Naive thymus-derived CD4-positive, alpha-beta T cell (primary cell): ENCODE measurements around the gene SPRY4. TPM values are rescaled to one million over a fixed set of nuclear protein-coding genes. Genes with fewer than 3 reads are reported as not detected.

ENCODE experiments used
- ATAC-seq: fragments of 150-1000 bp; cut with Tn5 transposase; 2 replicates; pipeline ENCODE4 v1.10.0; 2021; ENCODE audit warnings: mild to moderate bottlenecking, moderate library complexity
- CTCF ChIA-PET: fragments of 350-600 bp; sonication (Branson Sonifier 250); formaldehyde crosslinking; loops from one replicate; lab custom pipeline; 2021; ENCODE audit warnings: antibody characterized with exemption; lab: Charles Lee
- POLR2A ChIA-PET: fragments of 350-600 bp; sonication (Branson Sonifier 250); formaldehyde crosslinking; loops from one replicate; lab custom pipeline; 2021; ENCODE audit warnings: antibody characterized with exemption, inconsistent platforms; lab: Charles Lee
- DNase-seq, 9 donors: peaks; one replicate each; pipeline versions ENCODE4 v3.0.0 to v3.0.0-alpha.2; 2020 to 2022; ENCODE audit warnings: mixed read lengths in 1 of 9
- H3K27ac ChIP-seq: one replicate; pipeline ENCODE4 v1.7.0; 2013; ENCODE audit warnings: mild to moderate bottlenecking, low read depth, low read length, moderate library complexity
- H3K27me3 ChIP-seq, 2 donors: one replicate each; pipeline ENCODE4 v1.7.0; 2013; ENCODE audit warnings: low read length in 2 of 2, mild to moderate bottlenecking in 2 of 2, moderate library complexity in 2 of 2; ENCODE audit not compliant: control insufficient read depth in 2 of 2, insufficient read depth in 2 of 2
- H3K36me3 ChIP-seq, 3 experiments: 1 replicate in 2 of 3; 2 replicates in 1 of 3; pipeline ENCODE4 v1.7.0; 2013; ENCODE audit warnings: low read length in 3 of 3, mild to moderate bottlenecking in 3 of 3, moderate library complexity in 1 of 3; ENCODE audit not compliant: insufficient read depth in 3 of 3, control insufficient read depth in 2 of 3
- H3K4me1 ChIP-seq, 2 donors: one replicate each; pipeline ENCODE4 v1.7.0; 2013; ENCODE audit warnings: low read length in 2 of 2, mild to moderate bottlenecking in 2 of 2, moderate library complexity in 1 of 2; ENCODE audit not compliant: control insufficient read depth in 2 of 2, insufficient read depth in 2 of 2
- H3K4me3 ChIP-seq: 2 replicates; pipeline ENCODE4 v1.7.0; 2013; ENCODE audit warnings: mild to moderate bottlenecking, low read length
- H3K9me3 ChIP-seq, 3 experiments: 1 replicate in 2 of 3; 2 replicates in 1 of 3; pipeline ENCODE4 v1.7.0; 2013; ENCODE audit warnings: low read length in 3 of 3; ENCODE audit not compliant: control insufficient read depth in 2 of 3
- H3K27ac Mint-ChIP-seq, 9 donors: one replicate each; pipeline ENCODE4 v1.8.0; 2020 to 2022; ENCODE audit warnings: mixed read lengths in 9 of 9, mild to moderate bottlenecking in 8 of 9, moderate library complexity in 5 of 9, inconsistent platforms in 2 of 9
- H3K27me3 Mint-ChIP-seq, 5 donors: one replicate each; pipeline ENCODE4 v1.8.0; 2021 to 2022; ENCODE audit warnings: mixed read lengths in 5 of 5, mild to moderate bottlenecking in 1 of 5
- H3K36me3 Mint-ChIP-seq, 5 donors: one replicate each; pipeline ENCODE4 v1.8.0; 2020 to 2022; ENCODE audit warnings: mixed read lengths in 5 of 5, mild to moderate bottlenecking in 3 of 5, inconsistent platforms in 1 of 5
- H3K4me1 Mint-ChIP-seq, 7 donors: one replicate each; pipeline ENCODE4 v1.8.0; 2020 to 2022; ENCODE audit warnings: mixed read lengths in 7 of 7, mild to moderate bottlenecking in 3 of 7, inconsistent platforms in 1 of 7
- H3K4me3 Mint-ChIP-seq, 10 donors: one replicate each; pipeline ENCODE4 v1.8.0; 2020 to 2022; ENCODE audit warnings: mild to moderate bottlenecking in 10 of 10, mixed read lengths in 10 of 10, moderate library complexity in 6 of 10, inconsistent platforms in 2 of 10
- H3K9me3 Mint-ChIP-seq, 11 donors: one replicate each; pipeline ENCODE4 v1.8.0; 2020 to 2022; ENCODE audit warnings: mixed read lengths in 11 of 11, mild to moderate bottlenecking in 4 of 11, inconsistent platforms in 1 of 11, moderate library complexity in 1 of 11
- intact Hi-C, 2 donors: fragments of 100-400 bp; cut with micrococcal nuclease; formaldehyde crosslinking; loops; one replicate each; pipeline ENCODE4 v1.15.1; 2023
- polyA plus RNA-seq, 2 donors: library from polyadenylated mRNA; unstranded; fragments of 300-500 nt; fragmentation: Illumina TruSeq; gene quantifications; one replicate each; pipeline ENCODE4 v1.2.3, GENCODE V29; 2021
- total RNA-seq, 6 experiments: library from RNA in 5 of 6; stranded (reverse) in 5 of 6; gene quantifications; 1 replicate in 5 of 6; 2 replicates in 1 of 6; pipeline ENCODE4 v1.2.3 and lab custom pipeline; 2021 to 2026

SPRY4 gene
- total and polyA plus RNA-seq, 7 experiments from 2014 or later: 0.08 to 0.34 (median 0.11) TPM; not detected in 4

DNA sequence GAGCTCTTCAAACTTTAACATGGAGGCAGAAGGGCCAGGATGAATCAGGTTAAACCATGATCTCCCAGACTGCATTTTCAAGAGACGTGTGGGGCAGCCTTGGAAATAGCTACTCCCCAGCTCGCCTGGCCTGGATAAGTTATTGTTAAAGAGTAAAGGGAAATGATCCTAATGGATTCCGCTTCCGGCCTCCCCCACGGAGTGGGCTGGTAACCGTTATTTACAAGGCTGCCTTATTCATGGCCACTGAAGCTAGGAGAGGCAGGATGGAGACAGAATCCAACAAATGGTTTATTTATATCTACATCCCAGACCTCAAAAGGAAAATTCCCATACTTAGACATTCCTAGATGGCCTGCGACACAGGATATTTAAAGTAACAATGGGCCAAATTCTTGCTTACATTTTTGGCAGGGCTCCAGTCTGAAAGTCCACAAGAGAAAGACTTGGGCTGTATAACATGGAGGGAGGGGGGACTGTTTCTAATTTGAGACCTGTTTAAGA lies 27.9 kb downstream of the SPRY4 start:
- Histone ChIP-seq H3K4me3 (no peak overlapping the region), H3K9me3 (no peaks in the 10 kb centered on the region), H3K27ac (no peak overlapping the region), H3K4me1 (no peaks in the 10 kb centered on the region), H3K36me3 (no peaks in the 10 kb centered on the region), H3K27me3 (no peaks in the 10 kb centered on the region)
- Mint-ChIP-seq H3K4me3 (no peak overlapping the region), H3K36me3 (no peaks in the 10 kb centered on the region), H3K9me3 (peaks cover 0 to 2% (median 0%) of the 10 kb centered on the region in 11 donors), H3K27ac (no peak overlapping the region), H3K4me1 (peaks cover 0 to 10% (median 0%) of the 10 kb centered on the region in 7 donors), H3K27me3 (peaks cover 0 to 11% (median 0%) of the 10 kb centered on the region in 5 donors)
- ChIA-PET CTCF (no interaction called here), POLR2A (no interaction called here)
- no peak for ATAC-seq
- intact Hi-C loops: no loop called here
- DNase-seq: no peak

DNA sequence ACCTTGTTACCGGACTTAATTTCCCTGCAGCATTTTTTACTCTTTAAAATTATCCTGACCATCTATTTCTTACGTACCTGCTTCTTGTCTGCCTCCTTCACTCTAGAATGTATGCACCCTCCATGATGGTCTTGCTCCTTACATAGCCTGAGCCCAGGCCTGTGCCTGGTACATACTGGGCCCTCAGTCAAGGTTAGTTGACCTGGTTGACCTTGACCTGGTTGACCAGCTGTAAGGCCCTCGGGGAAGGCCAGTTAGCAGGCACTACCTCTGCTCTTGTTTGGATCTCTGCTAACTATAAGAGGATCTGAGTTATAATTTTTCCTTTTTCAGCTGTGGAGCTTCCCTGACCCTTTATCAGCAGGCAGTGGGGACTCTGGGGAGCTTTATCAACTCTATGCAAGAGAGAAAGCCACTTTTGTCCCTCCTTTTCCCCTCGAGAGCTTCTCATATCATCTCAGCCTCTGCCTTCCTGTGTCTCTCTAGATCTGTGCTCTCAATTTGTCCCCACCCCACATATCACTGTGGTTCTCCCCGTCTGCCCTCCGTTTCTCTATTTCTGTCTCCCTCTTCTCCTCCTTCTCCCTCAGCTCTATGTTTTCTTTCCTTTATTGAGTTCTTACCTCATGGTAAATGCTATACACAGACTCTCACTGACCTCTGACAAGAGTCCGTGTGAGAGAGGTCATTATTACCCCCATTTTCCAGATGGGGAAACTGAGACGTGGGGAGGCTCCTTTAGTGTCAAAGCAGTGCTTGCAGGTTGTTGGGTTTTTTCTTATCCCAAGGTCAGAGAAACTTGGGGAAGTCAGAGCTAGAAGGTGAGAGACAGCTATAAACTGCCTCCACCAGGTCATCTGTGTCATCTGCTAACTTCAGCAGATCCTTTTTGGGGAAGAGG lies 28.6 kb downstream of the SPRY4 start:
- no peaks in the 10 kb centered on the region for H3K36me3 Mint-ChIP-seq

DNA sequence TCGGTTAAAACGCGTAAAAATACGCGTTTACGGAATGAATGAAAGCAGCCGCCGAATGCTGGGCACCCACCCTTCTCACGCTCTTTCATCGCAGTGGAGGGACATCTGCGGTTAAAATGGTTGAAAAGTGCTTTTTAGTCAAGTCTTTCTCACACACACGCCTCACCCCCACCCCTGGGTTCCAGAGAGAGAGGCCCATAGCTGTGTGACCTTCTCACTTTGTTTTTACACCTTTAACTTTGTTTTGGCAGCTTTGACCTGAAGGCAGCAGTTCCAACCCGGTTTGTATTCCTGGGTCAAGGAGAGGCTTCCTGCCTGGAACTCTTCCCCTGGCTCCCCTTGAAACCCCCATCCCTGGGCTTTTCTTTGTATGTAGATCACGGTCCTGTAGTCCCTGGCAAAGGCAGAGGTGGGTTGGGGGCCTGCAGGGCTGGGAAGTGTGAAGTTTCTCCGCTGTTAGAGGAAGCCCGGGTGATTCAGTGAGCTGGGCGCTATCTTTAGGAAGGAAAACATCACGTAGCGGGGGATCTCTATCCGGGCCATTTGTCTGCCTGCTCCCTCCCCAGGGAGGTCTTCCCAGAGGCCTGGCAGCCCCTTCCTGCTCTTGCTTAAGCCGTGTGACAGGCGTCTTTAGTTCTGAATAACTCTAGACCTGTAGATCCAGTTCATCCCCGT lies 29.6 kb downstream of the SPRY4 start:
- no peaks in the 10 kb centered on the region for H3K36me3 Mint-ChIP-seq
- H3K36me3 ChIP-seq: no peaks in the 10 kb centered on the region
- no peaks in the 10 kb centered on the region for H3K9me3 ChIP-seq
- POLR2A ChIA-PET: no interaction called here
- H3K27ac Mint-ChIP-seq: no peak overlapping the region
- no peak overlapping the region for H3K4me3 Mint-ChIP-seq
- H3K27me3 Mint-ChIP-seq: peaks cover 0 to 14% (median 0%) of the 10 kb centered on the region in 5 donors
- DNase-seq (no peak), ATAC-seq (no peak)
- H3K4me1 ChIP-seq: no peaks in the 10 kb centered on the region
- no peaks in the 10 kb centered on the region for H3K27me3 ChIP-seq
- CTCF ChIA-PET: no interaction called here
- peaks cover 0 to 3% (median 0%) of the 10 kb centered on the region in 7 donors for H3K4me1 Mint-ChIP-seq
- no peak overlapping the region for H3K27ac ChIP-seq
- intact Hi-C loops: no loop called here
- peaks cover 0 to 2% (median 0%) of the 10 kb centered on the region in 11 donors for H3K9me3 Mint-ChIP-seq
- H3K4me3 ChIP-seq: no peak overlapping the region

More for the DNA sequence above, 28.6 kb downstream of the SPRY4 start:
- ChIA-PET POLR2A (no interaction called here), CTCF (no interaction called here)
- Mint-ChIP-seq H3K4me3 (no peak overlapping the region), H3K4me1 (peaks cover 0 to 3% (median 0%) of the 10 kb centered on the region in 7 donors), H3K9me3 (peaks cover 0 to 2% (median 0%) of the 10 kb centered on the region in 11 donors), H3K27ac (no peak overlapping the region), H3K27me3 (peaks cover 0 to 11% (median 0%) of the 10 kb centered on the region in 5 donors)
- Histone ChIP-seq H3K9me3 (no peaks in the 10 kb centered on the region), H3K36me3 (no peaks in the 10 kb centered on the region), H3K27ac (no peak overlapping the region), H3K27me3 (no peaks in the 10 kb centered on the region), H3K4me3 (no peak overlapping the region), H3K4me1 (no peaks in the 10 kb centered on the region)
- intact Hi-C loops: no loop called here
- ATAC-seq (no peak), DNase-seq (no peak)

DNA sequence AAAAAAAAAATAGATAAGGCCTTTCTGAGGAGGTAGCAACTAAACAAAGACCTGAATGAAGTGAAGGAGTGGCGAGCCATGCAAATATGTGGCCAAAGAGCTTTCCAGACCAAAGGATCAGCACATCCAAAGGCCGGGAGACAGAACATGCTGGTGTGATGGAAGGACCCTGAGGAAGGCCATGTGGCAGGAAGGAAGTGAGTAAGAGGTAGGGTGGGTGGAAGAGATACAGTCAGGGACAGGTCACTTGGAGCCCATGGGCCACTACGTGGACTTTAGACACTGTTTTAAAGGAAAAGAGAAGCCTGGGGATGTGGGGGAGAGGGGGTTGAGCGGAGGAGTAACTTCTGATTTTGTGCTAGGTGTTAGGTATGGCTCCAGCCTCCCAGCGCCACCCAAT lies 31.3 kb downstream of the SPRY4 start:
- CTCF ChIA-PET: no interaction called here
- H3K27ac Mint-ChIP-seq: no peak overlapping the region
- ATAC-seq: no peak

DNA sequence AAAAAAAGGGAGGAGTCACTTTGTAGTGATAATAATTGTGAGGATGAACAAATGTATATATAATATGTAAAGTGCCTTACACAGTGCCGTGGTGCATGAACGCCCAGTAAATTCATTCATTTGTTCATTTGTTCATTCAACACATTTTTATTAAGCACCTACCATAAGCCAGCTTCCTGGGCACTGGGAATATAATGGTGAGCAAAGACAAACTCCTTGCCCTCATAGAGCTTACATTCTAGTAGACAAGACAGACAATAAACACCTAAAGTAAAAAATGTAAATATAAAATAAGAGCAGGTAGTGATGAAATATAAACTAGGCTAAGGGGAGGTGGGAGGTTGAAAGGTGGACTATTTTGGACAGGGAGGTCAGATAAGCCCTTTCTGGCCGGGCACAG lies 32.0 kb downstream of the SPRY4 start:
- intact Hi-C loops: no loop called here
- Histone ChIP-seq H3K27ac (no peak overlapping the region), H3K36me3 (no peaks in the 10 kb centered on the region), H3K4me3 (no peak overlapping the region), H3K27me3 (no peaks in the 10 kb centered on the region), H3K9me3 (no peaks in the 10 kb centered on the region), H3K4me1 (no peaks in the 10 kb centered on the region)
- DNase-seq (no peak), ATAC-seq (no peak)
- POLR2A ChIA-PET: interaction anchor here (0.6 kb wide), 1 partner anchor 36 kb away, joined by 3 read pairs; no protein-coding TSS in a partner anchor
- Mint-ChIP-seq H3K36me3 (no peaks in the 10 kb centered on the region), H3K9me3 (peaks cover 0 to 2% (median 0%) of the 10 kb centered on the region in 11 donors), H3K4me1 (peaks cover 0 to 14% (median 1%) of the 10 kb centered on the region in 7 donors), H3K27ac (no peak overlapping the region), H3K4me3 (no peak overlapping the region), H3K27me3 (peaks cover 0 to 9% (median 0%) of the 10 kb centered on the region in 5 donors)
- CTCF ChIA-PET: no interaction called here

More for the DNA sequence above, 31.3 kb downstream of the SPRY4 start:
- DNase-seq: no peak
- Histone ChIP-seq H3K27ac (no peak overlapping the region), H3K4me3 (no peak overlapping the region), H3K4me1 (no peaks in the 10 kb centered on the region), H3K27me3 (no peaks in the 10 kb centered on the region), H3K9me3 (no peaks in the 10 kb centered on the region), H3K36me3 (no peaks in the 10 kb centered on the region)
- intact Hi-C loops: no loop called here
- Mint-ChIP-seq H3K4me3 (peak overlapping the region in 1 of 10 donors; percentile 48), H3K36me3 (no peaks in the 10 kb centered on the region), H3K9me3 (peaks cover 0 to 2% (median 0%) of the 10 kb centered on the region in 11 donors), H3K27me3 (peaks cover 0 to 9% (median 0%) of the 10 kb centered on the region in 5 donors), H3K4me1 (peaks cover 0 to 8% (median 0%) of the 10 kb centered on the region in 7 donors)
- POLR2A ChIA-PET: no interaction called here

DNA sequence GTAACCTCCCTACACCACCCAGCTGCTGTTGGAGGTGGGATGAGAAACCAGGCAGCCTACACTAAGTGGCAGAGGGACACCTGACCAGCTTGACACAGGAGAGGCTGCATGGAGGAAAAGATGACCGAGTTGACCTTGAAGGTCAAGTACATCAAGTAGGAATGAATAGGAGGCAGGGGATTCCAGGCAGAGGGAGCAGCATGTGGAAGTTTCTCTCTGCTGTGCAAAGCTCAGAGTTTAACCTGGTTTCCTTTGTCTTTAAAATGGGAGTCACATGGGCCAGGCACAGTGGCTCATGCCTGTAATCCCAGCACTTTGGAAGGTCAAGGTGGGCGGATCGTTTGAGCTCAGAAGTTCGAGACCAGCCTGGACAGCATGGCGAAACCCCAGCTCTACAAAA lies 32.6 kb downstream of the SPRY4 start:
- CTCF ChIA-PET: no interaction called here
- Histone ChIP-seq H3K9me3 (no peaks in the 10 kb centered on the region), H3K4me1 (no peaks in the 10 kb centered on the region), H3K36me3 (no peaks in the 10 kb centered on the region), H3K4me3 (no peak overlapping the region), H3K27ac (no peak overlapping the region), H3K27me3 (no peaks in the 10 kb centered on the region)
- H3K36me3 Mint-ChIP-seq: no peaks in the 10 kb centered on the region
- POLR2A ChIA-PET: interaction anchor here (0.6 kb wide), 1 partner anchor 37 kb away, joined by 3 read pairs; no protein-coding TSS in a partner anchor
- no peak overlapping the region for H3K27ac Mint-ChIP-seq
- H3K27me3 Mint-ChIP-seq: peaks cover 0 to 7% (median 0%) of the 10 kb centered on the region in 5 donors
- peaks cover 0 to 20% (median 7%) of the 10 kb centered on the region in 7 donors for H3K4me1 Mint-ChIP-seq
- intact Hi-C loops: no loop called here
- DNase-seq (no peak), ATAC-seq (no peak)
- no peak overlapping the region for H3K4me3 Mint-ChIP-seq
- peaks cover 0 to 2% (median 0%) of the 10 kb centered on the region in 11 donors for H3K9me3 Mint-ChIP-seq
